Hematopoietic multipotent progenitor cell treated with erythropoietin and hydrocortisone succinate and interleukin-3 and kit ligand, for 15 days (in vitro differentiated cells): ENCODE data around the gene NUSAP1.
"Not testable (repeated sequence)": the region's sequence is repeated elsewhere in the genome, so short reads cannot be mapped to it uniquely, and the experiment has no call there.

Source experiments
- DNase-seq: peaks from one replicate; pipeline ENCODE4 v3.0.0-alpha.2; 2015; ENCODE audit warnings: low spot score

NUSAP1 gene

GRCh38 chr15:41411441-41411840, 78.8 kb downstream of the NUSAP1 start:
- no peak for DNase-seq

- no peak for DNase-seq
Measured at GRCh38 chr15:41416128-41416741, 83.6 kb downstream of the NUSAP1 start.

- peak; percentile 94 for DNase-seq
Measured at GRCh38 chr15:41416742-41417417, 84.2 kb downstream of the NUSAP1 start, which contains the start of gene RTF1. Gene RTF1, plus strand, starts transcription at chr15:41417095. Its CDS starts 21 bp downstream, at chr15:41417116.

GRCh38 chr15:41417418-41418195, 84.9 kb downstream of the NUSAP1 start:
- no peak for DNase-seq

GRCh38 chr15:41423979-41424659, 91.4 kb downstream of the NUSAP1 start:
- no peak for DNase-seq

- DNase-seq = no peak
Measured at GRCh38 chr15:41424809-41425208, 92.1 kb downstream of the NUSAP1 start.

- not testable (repeated sequence) for DNase-seq
Measured at GRCh38 chr15:41425907-41426306, 93.2 kb downstream of the NUSAP1 start.

- no peak for DNase-seq
Measured at GRCh38 chr15:41429003-41429890, 96.6 kb downstream of the NUSAP1 start.
